GM18951 (cell line): ENCODE data around the gene SH3BP5L.
"Not testable (repeated sequence)": the region's sequence is repeated elsewhere in the genome, so short reads cannot be mapped to it uniquely, and the experiment has no call there.

Experiments
- POLR2A ChIP-seq: IDR thresholded peaks from 4 replicates; pipeline ENCODE4 v1.6.1; 2011; ENCODE audit warnings: mild to moderate bottlenecking; ENCODE audit not compliant: insufficient read length, insufficient read depth; ENCODE audit errors: extremely low read depth
- in situ Hi-C: fragments of 300-500 bp; cut with MboI; formaldehyde crosslinking; loops from one replicate; pipeline ENCODE4 v1.12.0; 2022; ENCODE audit warnings: low sequenced_read_pairs, mixed read lengths, inconsistent platforms; ENCODE audit not compliant: unreplicated experiment

SH3BP5L gene

GRCh38 chr1:248804771-248805681 is 20.7 kb downstream of the SH3BP5L start:
- peak; percentile 38 for TF ChIP-seq POLR2A
- in situ Hi-C loops = no loop called here

- in situ Hi-C loops = not testable (repeated sequence)
Measured at GRCh38 chr1:248803501-248803900, 22.2 kb downstream of the SH3BP5L start.

DNA sequence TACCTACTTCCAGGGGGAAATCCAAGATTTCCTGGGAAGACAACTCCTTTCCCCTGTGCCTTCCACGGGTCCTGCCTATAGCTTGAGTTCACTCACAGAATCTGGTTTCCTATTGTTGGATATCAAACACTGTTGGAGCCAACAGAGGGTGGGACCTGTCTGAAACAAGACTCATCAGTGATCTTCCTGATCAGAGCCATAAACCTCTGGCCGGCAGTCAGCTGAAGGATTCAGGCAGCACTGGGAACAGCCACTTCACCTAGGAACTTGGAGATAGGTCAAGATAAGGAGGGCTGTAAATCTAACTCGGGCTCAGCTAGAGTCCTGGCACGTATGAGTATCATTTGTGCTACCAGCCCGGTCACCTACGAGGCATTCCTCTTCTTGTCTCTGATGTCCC is 23.3 kb downstream of the SH3BP5L start:
- no peak for TF ChIP-seq POLR2A
- in situ Hi-C loops = no loop called here

- TF ChIP-seq POLR2A = no peak
- in situ Hi-C loops = no loop called here
Measured at GRCh38 chr1:248800459-248800858, 25.3 kb downstream of the SH3BP5L start.

DNA sequence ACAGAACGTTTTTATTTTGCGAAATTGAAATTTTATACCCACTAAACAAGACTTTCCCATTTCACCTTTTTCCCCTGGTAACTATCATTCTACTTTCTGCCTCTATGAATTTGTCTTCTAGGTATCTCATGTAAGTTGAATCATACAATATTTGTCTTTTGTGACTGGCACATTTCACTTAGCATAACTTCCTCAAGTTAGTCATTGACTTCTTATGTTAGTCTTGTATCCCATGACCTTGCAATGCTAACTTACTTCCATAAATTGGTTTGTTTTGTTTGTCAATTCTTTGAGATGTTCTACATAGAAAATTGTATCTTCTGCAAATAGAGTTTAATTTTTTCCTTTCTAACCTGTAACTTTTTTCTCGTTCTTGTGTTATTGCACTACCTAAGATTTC is 26.9 kb downstream of the SH3BP5L start:
- in situ Hi-C loops = no loop called here
- TF ChIP-seq POLR2A = no peak

- in situ Hi-C loops = not testable (repeated sequence)
Measured at GRCh38 chr1:248794663-248795062, 31.1 kb downstream of the SH3BP5L start.

DNA sequence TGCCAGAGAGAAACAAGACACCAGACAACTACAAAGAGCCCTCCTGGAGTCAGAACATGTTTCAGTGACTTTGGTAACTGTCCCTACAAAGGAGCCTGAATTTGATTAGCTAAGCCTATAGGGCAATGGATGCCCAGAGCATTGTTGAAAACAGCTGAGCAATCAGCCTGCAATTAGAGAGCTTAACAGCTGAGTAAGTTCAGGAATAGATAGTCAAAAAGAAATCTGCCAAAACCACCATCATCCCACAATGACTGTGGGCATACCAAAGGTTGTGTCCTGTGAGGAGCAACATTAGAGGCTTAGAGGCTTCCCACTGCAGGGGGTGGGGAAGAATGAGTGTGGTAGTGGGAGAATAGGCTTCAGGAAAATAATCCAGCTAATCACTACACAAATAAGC is 32.1 kb downstream of the SH3BP5L start:
- TF ChIP-seq POLR2A = no peak
- in situ Hi-C loops = no loop called here

- TF ChIP-seq POLR2A = no peak
- in situ Hi-C loops = no loop called here
Measured at GRCh38 chr1:248792342-248792741, 33.4 kb downstream of the SH3BP5L start.

- no peak for TF ChIP-seq POLR2A
- in situ Hi-C loops = no loop called here
Measured at GRCh38 chr1:248791010-248791409, 34.7 kb downstream of the SH3BP5L start.

DNA sequence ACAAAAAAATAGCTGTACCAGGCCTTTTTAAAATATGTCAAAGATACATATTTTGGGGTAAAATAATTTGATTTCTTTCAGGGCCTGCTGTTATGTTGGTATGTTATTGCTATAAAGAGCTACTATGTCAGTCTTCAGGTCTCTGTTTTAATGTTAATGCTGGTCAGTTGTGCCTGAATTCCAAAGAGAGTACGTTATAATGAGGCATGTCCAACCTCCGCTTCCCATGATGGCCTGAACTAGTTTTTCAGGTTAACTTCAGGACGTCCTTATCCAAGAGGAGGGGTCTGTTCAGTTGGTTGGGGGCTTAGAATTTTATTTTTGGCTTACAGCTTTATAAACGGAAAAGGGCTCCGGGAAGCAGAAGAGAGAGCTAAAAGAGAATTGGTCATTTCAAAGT is 35.3 kb downstream of the SH3BP5L start:
- in situ Hi-C loops = no loop called here
- no peak for TF ChIP-seq POLR2A

DNA sequence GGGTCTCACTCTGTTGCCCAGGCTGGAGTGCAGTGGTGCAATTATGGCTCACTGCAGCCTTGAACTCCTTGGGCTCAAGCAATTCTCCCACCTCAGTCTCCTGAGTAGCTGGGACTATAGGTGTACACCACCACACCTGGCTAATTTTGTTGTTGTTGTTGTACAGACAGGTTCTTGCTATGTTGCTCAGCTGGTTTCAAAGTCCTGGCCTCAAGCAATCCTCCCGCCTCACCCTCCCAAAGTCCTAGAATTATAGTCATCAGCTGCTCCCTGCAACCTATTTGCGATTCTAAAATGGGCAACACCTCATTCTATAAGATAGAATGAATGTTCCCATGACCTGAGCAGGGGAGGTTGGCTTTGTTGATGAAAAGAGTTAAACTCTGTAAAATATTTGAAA is 36.4 kb downstream of the SH3BP5L start:
- in situ Hi-C loops = not testable (repeated sequence)

DNA sequence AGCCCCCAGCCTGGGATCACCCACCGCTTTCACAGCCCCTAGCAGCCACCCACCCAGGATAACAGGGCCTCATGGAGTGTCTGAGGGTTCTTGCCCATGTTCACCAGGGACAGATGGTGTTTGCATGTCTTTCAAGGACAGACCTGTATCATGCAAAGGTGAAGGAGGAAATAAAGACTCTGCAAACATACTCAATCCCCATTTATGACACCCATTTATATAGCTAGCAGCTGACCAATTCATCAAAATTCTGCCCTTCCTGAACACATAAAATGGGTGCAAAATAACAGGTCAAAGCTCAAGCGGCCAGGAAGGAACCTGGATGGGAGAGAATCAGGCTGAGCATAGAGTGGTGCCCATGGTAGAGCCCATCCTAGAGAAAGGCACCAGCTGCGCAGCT is 37.4 kb downstream of the SH3BP5L start:
- no peak for TF ChIP-seq POLR2A
- in situ Hi-C loops = no loop called here

DNA sequence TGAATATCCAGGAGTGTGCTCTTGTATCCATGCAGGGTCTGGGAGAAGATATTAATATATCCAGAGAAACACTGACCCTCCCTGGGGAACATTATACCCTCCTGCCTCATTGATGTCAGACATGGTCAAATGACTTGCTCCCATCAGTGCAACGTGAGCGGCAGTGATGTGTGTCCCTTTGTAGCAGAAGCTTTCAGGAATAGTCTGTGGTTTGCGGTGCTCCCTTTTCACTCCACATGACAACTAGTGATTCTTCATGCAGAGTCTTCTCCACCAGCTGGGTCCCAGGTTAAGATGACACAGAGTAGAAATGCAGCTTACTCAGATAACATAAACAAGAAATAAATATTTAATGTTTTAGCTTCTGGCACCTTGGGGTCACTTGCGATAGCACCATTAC is 38.3 kb downstream of the SH3BP5L start:
- in situ Hi-C loops = no loop called here
- no peak for TF ChIP-seq POLR2A

- in situ Hi-C loops = no loop called here
- TF ChIP-seq POLR2A = no peak
Measured at GRCh38 chr1:248786156-248786555, 39.6 kb downstream of the SH3BP5L start.

GRCh38 chr1:248783367-248783766 is 42.3 kb downstream of the SH3BP5L start:
- no peak for TF ChIP-seq POLR2A
- in situ Hi-C loops = no loop called here
